ENCODE data around the gene LAIR1.

Gene LAIR1

GRCh38 chr19:54312436-54313377 lies 52.0 kb downstream of the LAIR1 start, which contains the start of gene LILRA5:
Gene LILRA5, minus strand, starts transcription at chr19:54313166. Its CDS starts 147 bp downstream, at chr19:54313019.
- DNase-seq: peak; percentile 78

GRCh38 chr19:54312011-54312410 lies 52.7 kb downstream of the LAIR1 start:
- no peak for DNase-seq

GRCh38 chr19:54311486-54311885 lies 53.2 kb downstream of the LAIR1 start:
- DNase-seq: no peak

- no peak for DNase-seq
Measured at GRCh38 chr19:54310543-54310942, 54.2 kb downstream of the LAIR1 start.

GRCh38 chr19:54309811-54310210 lies 54.9 kb downstream of the LAIR1 start:
- no peak for DNase-seq

- DNase-seq: no peak
Measured at GRCh38 chr19:54307389-54308020, 57.2 kb downstream of the LAIR1 start.

- no peak for DNase-seq
Measured at GRCh38 chr19:54305141-54305540, 59.6 kb downstream of the LAIR1 start.

- DNase-seq: peak; percentile 81
Measured at GRCh38 chr19:54302257-54302656, 62.5 kb downstream of the LAIR1 start.

Data from hematopoietic multipotent progenitor cell treated with erythropoietin and hydrocortisone succinate and interleukin-3 and kit ligand, for 4 days (in vitro differentiated cells).